Neural crest cell (in vitro differentiated cells): ENCODE data around the gene CA12. TPM values are rescaled to one million over a fixed set of nuclear protein-coding genes. Genes with fewer than 3 reads are reported as not detected.

Experiments
- DNase-seq: peaks from one replicate; pipeline ENCODE4 v3.0.0; 2021; ENCODE audit warnings: low read depth, mixed read lengths, low spot score
- H3K27ac Mint-ChIP-seq: one replicate; pipeline ENCODE4 v1.8.0; 2021; ENCODE audit warnings: mild to moderate bottlenecking, mixed read lengths; ENCODE audit not compliant: unreplicated experiment
- H3K27me3 Mint-ChIP-seq: 2 replicates; pipeline ENCODE4 v1.8.0; 2021; ENCODE audit warnings: low read depth, mild to moderate bottlenecking, mixed read lengths
- H3K36me3 Mint-ChIP-seq: 2 replicates; pipeline ENCODE4 v1.8.0; 2021; ENCODE audit warnings: low read depth, mild to moderate bottlenecking, mixed read lengths
- H3K4me1 Mint-ChIP-seq: 2 replicates; pipeline ENCODE4 v1.8.0; 2021; ENCODE audit warnings: mixed read lengths
- H3K4me3 Mint-ChIP-seq: one replicate; pipeline ENCODE4 v1.8.0; 2021; ENCODE audit warnings: mild to moderate bottlenecking, mixed read lengths
- H3K9me3 Mint-ChIP-seq: 2 replicates; pipeline ENCODE4 v1.8.0; 2021; ENCODE audit warnings: mixed read lengths
- total RNA-seq: library from RNA; stranded (reverse); gene quantifications from 2 replicates; pipeline ENCODE4 v1.2.1, GENCODE V29; 2021
- TF ChIP-seq, protein P1 (sequence below): fragments of 200-600 bp; sonication (generic); conservative IDR thresholded peaks from 2 replicates; pipeline ENCODE4 v1.5.0; 2021; ENCODE audit warnings: antibody characterized with exemption, mild to moderate bottlenecking

Gene CA12
- total RNA-seq, 1 donor from 2014 or later = 1.1 TPM

- DNase-seq = no peak
- Mint-ChIP-seq H3K27ac (no peak overlapping the region), H3K4me3 (no peak overlapping the region), H3K36me3 (peaks cover 3% of the 10 kb centered on the region), H3K4me1 (peaks cover 20% of the 10 kb centered on the region), H3K27me3 (no peaks in the 10 kb centered on the region), H3K9me3 (no peaks in the 10 kb centered on the region)
- TF ChIP-seq, protein P1, sequence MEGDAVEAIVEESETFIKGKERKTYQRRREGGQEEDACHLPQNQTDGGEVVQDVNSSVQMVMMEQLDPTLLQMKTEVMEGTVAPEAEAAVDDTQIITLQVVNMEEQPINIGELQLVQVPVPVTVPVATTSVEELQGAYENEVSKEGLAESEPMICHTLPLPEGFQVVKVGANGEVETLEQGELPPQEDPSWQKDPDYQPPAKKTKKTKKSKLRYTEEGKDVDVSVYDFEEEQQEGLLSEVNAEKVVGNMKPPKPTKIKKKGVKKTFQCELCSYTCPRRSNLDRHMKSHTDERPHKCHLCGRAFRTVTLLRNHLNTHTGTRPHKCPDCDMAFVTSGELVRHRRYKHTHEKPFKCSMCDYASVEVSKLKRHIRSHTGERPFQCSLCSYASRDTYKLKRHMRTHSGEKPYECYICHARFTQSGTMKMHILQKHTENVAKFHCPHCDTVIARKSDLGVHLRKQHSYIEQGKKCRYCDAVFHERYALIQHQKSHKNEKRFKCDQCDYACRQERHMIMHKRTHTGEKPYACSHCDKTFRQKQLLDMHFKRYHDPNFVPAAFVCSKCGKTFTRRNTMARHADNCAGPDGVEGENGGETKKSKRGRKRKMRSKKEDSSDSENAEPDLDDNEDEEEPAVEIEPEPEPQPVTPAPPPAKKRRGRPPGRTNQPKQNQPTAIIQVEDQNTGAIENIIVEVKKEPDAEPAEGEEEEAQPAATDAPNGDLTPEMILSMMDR = no peak
Measured at GRCh38 chr15:63364399-63365272, 17.0 kb downstream of the CA12 start.

DNA sequence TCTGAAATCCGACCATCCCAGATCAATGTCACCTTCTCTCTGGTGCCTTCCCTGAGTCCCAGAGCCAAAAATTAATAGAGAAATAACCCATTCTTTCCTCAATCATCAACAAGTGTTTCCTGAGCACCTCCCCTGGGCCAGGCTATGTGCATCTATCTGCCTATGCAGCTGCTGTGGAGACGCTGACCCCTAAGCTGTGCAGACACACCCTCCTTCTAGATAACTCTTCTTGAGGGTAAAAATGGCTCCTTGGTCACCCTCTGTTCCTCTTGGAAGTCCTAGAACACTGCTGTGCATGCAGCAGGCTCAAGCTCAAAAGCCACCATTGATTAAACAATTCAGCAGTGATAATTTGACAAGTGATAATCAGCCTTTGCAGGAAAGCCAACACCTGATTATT is 18.4 kb downstream of the CA12 start:
- peaks cover 30% of the 10 kb centered on the region for H3K4me1 Mint-ChIP-seq
- TF ChIP-seq, protein P1 = no peak
- no peak for DNase-seq
- no peak overlapping the region for H3K4me3 Mint-ChIP-seq
- peaks cover 3% of the 10 kb centered on the region for H3K36me3 Mint-ChIP-seq
- no peaks in the 10 kb centered on the region for H3K27me3 Mint-ChIP-seq
- no peaks in the 10 kb centered on the region for H3K9me3 Mint-ChIP-seq
- no peak overlapping the region for H3K27ac Mint-ChIP-seq

GRCh38 chr15:63362885-63363284 is 18.8 kb downstream of the CA12 start:
- H3K27ac Mint-ChIP-seq = no peak overlapping the region

DNA sequence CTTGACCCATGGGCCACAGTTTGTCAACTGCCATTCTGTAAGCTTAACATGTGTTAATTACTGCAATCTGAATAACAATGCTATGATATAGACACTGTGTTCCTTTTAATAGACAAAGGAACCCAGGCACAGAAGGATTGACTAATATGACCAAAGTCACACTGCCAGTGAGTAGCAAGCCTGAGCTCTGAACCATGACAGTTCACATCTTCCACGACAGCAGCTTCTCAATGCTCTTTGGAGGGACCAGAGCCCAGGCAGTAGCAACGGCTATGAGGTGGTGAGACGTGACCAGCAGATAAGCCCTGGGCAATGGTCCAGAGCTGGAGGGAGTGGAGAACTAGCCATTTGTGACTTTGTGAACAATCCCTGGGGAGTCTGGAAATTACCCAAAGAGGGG is 19.4 kb downstream of the CA12 start:
- H3K36me3 Mint-ChIP-seq = peaks cover 3% of the 10 kb centered on the region
- TF ChIP-seq, protein P1 = no peak
- H3K4me3 Mint-ChIP-seq = no peak overlapping the region
- H3K27ac Mint-ChIP-seq = no peak overlapping the region
- H3K9me3 Mint-ChIP-seq = no peaks in the 10 kb centered on the region
- H3K27me3 Mint-ChIP-seq = no peaks in the 10 kb centered on the region
- H3K4me1 Mint-ChIP-seq = peaks cover 30% of the 10 kb centered on the region
- no peak for DNase-seq

More at GRCh38 chr15:63362885-63363284, 18.8 kb downstream of the CA12 start:
- Mint-ChIP-seq H3K27me3 (no peaks in the 10 kb centered on the region), H3K36me3 (peaks cover 3% of the 10 kb centered on the region), H3K4me3 (no peak overlapping the region), H3K9me3 (no peaks in the 10 kb centered on the region), H3K4me1 (peaks cover 30% of the 10 kb centered on the region)
- DNase-seq = no peak
- TF ChIP-seq, protein P1 = no peak

DNA sequence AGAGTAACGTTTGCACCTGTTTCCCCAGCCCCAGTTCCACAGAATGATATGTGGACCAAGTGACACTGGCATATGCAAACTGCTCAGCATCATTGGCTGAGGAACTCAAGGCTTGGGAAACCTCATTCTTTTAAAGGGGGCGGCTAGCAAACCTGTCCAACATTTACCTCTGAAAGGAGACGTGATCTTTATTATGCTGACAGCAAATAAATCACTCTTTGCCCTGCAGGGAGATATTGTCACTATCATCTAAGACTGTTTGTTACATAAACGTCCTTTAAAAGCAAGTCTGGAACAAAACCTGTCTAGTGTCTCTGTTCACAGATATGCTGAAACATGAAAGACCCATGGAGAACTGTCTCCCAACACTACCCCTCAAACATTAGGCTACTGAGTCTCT is 21.5 kb downstream of the CA12 start:
- Mint-ChIP-seq H3K27ac (no peak overlapping the region), H3K4me1 (peaks cover 32% of the 10 kb centered on the region), H3K9me3 (no peaks in the 10 kb centered on the region), H3K27me3 (no peaks in the 10 kb centered on the region), H3K4me3 (no peak overlapping the region), H3K36me3 (peaks cover 3% of the 10 kb centered on the region)
- DNase-seq = no peak
- TF ChIP-seq, protein P1 = no peak
